Psoas muscle (tissue), 8 donors: ENCODE results near the gene INPP5K. TPM values are rescaled to one million over a fixed set of nuclear protein-coding genes. Genes with fewer than 3 reads are reported as not detected.

Experiments
- ATAC-seq, 4 donors: fragments of 200-7000 bp; cut with Tn5 transposase; one replicate each; pipeline ENCODE4 v1.9.1; 2020; ENCODE audit warnings: moderate library complexity in 3 of 4, mild to moderate bottlenecking in 2 of 4
- DNase-seq, 2 donors: peaks; one replicate each; pipeline ENCODE4 v3.0.0-alpha.2; 2020
- H3K27ac ChIP-seq: fragments of 200-600 bp; one replicate; pipeline ENCODE4 v1.8.0; 2022
- H3K27me3 ChIP-seq, 3 donors: fragments of 200-600 bp in 1 of 3; one replicate each; pipeline versions ENCODE4 v1.6.1 to v1.8.0; 2013 to 2022; ENCODE audit warnings: low read length in 2 of 3, mild to moderate bottlenecking in 2 of 3, moderate library complexity in 1 of 3; ENCODE audit not compliant: insufficient read depth in 3 of 3
- H3K36me3 ChIP-seq, 2 donors: fragments of 200-600 bp in 1 of 2; one replicate each; pipeline versions ENCODE4 v1.6.1 to v1.8.0; 2013 to 2022; ENCODE audit warnings: low read depth in 1 of 2, mild to moderate bottlenecking in 1 of 2, moderate library complexity in 1 of 2; ENCODE audit not compliant: insufficient read depth in 1 of 2
- H3K4me1 ChIP-seq: fragments of 200-600 bp; one replicate; pipeline ENCODE4 v1.8.0; 2022
- H3K4me3 ChIP-seq: fragments of 200-600 bp; one replicate; pipeline ENCODE4 v1.8.0; 2022; ENCODE audit warnings: mild to moderate bottlenecking
- H3K9me3 ChIP-seq: fragments of 200-600 bp; one replicate; pipeline ENCODE4 v1.8.0; 2022
- WGBS, 3 donors: extraction: QIAGEN DNeasy Blood & Tissue Kit; methylation state at CpG; one replicate each; pipeline versions ENCODE4 v1.1.6 to v1.1.7; 2013; 5-methylcytosine and 5-hydroxymethylcytosine counted together
- intact Hi-C, 2 donors: fragments of 100-400 bp; cut with DNase I; formaldehyde crosslinking; loops; one replicate each; pipeline versions ENCODE4 v1.11.0 to v1.14.2; 2022
- polyA plus RNA-seq, 3 donors: library from polyadenylated mRNA; stranded (reverse); fragments of 200-250 nt; gene quantifications; one replicate each; pipeline ENCODE4 v1.2.3, GENCODE V29; 2013
- total RNA-seq, 4 donors: library from RNA; stranded (reverse); fragmentation: NEBNext Ultra II Directional in 2 of 4; extraction: Animal tissue kit (Norgen Biotek cat#: 25700) in 2 of 4; gene quantifications; one replicate each; pipeline versions ENCODE4 v1.2.1 to v1.2.4, GENCODE V29; 2021 to 2023
- TF ChIP-seq, protein P1 (sequence below): fragments of 200-600 bp; IDR thresholded peaks from one replicate; pipeline ENCODE4 v1.8.0; 2022; ENCODE audit warnings: antibody characterized with exemption
- donor health status: healthy with polysubstance abuse.
- donor health status: DM: no; HTN: no; CAD: no; lungs with moderate emphysema.
- donor health status: Bipolar disorder and iron deficiency.
- donor health status: healthy.
- donor health status: DM: yes; HTN: yes; CAD: no.
- donor health status: DM: no; HTN: no; CAD: no.
- donor health status: DM: no; HTN: no; CAD: no.
- donor health status: DM: yes; HTN: yes; CAD: no.

INPP5K gene
- total and polyA plus RNA-seq, 7 donors = 25.6 to 45.4 (median 38.9) TPM

- H3K9me3 ChIP-seq = no peaks in the 10 kb centered on the region
- ATAC-seq (no peak), DNase-seq (no peak)
- 80 to 85% (median 82%) methylated on average over 10 of the region's 10 CpGs for WGBS, 3 donors
- H3K27me3 ChIP-seq = no peaks in the 10 kb centered on the region
- intact Hi-C loops = no loop called here
- no peak overlapping the region for H3K27ac ChIP-seq
- TF ChIP-seq, protein P1, sequence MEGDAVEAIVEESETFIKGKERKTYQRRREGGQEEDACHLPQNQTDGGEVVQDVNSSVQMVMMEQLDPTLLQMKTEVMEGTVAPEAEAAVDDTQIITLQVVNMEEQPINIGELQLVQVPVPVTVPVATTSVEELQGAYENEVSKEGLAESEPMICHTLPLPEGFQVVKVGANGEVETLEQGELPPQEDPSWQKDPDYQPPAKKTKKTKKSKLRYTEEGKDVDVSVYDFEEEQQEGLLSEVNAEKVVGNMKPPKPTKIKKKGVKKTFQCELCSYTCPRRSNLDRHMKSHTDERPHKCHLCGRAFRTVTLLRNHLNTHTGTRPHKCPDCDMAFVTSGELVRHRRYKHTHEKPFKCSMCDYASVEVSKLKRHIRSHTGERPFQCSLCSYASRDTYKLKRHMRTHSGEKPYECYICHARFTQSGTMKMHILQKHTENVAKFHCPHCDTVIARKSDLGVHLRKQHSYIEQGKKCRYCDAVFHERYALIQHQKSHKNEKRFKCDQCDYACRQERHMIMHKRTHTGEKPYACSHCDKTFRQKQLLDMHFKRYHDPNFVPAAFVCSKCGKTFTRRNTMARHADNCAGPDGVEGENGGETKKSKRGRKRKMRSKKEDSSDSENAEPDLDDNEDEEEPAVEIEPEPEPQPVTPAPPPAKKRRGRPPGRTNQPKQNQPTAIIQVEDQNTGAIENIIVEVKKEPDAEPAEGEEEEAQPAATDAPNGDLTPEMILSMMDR = no peak
- no peak overlapping the region for H3K4me3 ChIP-seq
- H3K36me3 ChIP-seq = peaks cover 0 to 24% of the 10 kb centered on the region in 2 donors
- H3K4me1 ChIP-seq = peaks cover 17% of the 10 kb centered on the region
Measured at GRCh38 chr17:1559047-1560043, 42.9 kb upstream of the INPP5K start.

- Histone ChIP-seq H3K27ac (no peak overlapping the region), H3K4me3 (no peak overlapping the region), H3K4me1 (peaks cover 17% of the 10 kb centered on the region), H3K9me3 (no peaks in the 10 kb centered on the region), H3K27me3 (no peaks in the 10 kb centered on the region), H3K36me3 (peaks cover 0 to 24% of the 10 kb centered on the region in 2 donors)
- WGBS, 3 donors = 68 to 87% (median 73%) methylated on average over 2 to 3 of the region's 3 CpGs
- intact Hi-C loops = no loop called here
- ATAC-seq = no peak
- DNase-seq = no peak
- TF ChIP-seq, protein P1 = no peak
Measured at GRCh38 chr17:1558401-1558800, 42.0 kb upstream of the INPP5K start.

- DNase-seq = peak in 1 of 2 donors; percentile 42
- ATAC-seq = no peak
- intact Hi-C loops = no loop called here
- Histone ChIP-seq H3K4me1 (peaks cover 17% of the 10 kb centered on the region), H3K4me3 (no peak overlapping the region), H3K9me3 (no peaks in the 10 kb centered on the region), H3K27me3 (no peaks in the 10 kb centered on the region), H3K36me3 (peaks cover 0 to 33% of the 10 kb centered on the region in 2 donors), H3K27ac (no peak overlapping the region)
- 83 to 89% (median 88%) methylated on average over 19 to 22 of the region's 22 CpGs for WGBS, 3 donors
- TF ChIP-seq, protein P1 = no peak
Measured at GRCh38 chr17:1557355-1558095, 41.1 kb upstream of the INPP5K start.

DNA sequence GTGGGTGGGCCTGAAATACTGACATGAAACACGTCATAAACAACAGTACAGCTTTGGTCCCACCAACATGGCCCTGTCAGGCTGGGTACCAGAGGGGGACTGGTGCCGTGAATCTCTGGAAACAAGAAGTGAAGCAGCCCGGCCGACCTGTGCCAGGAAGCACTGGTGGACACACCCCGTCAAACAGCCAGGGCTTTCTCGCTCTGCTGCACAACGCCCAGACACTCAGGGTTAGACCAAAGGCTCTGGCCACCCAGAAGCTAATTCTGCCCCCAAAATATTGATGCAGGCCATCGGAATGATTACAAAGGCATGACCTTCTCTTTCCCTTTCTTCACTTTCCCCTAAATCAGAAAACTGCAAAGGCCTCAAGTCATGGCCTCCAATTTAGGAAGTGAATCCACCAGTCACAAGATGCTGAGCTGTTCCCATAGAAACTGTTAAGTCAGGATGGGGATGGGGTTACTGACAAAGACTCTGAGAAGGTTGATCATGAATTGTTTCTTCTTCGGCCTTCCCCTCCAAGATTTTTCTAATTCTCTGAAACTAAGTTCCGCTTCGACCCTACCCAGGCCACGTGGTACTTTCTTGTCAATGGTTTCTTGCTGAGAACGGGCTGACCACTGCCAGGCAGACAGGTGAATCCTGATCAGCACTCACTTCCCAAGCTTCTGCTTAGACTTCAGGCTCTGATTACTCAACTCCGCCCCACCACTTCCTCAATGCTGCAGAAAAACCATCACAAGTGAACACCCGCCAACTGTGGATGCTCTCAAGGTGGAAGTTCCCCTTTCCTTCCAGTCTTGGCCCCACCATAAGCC lies 39.4 kb upstream of the INPP5K start:
- 78 to 81% (median 81%) methylated on average over 15 of the region's 15 CpGs for WGBS, 3 donors
- intact Hi-C loops = no loop called here
- DNase-seq (peak in 1 of 2 donors; percentile 28), ATAC-seq (peak in 1 of 4 donors; percentile 28)
- Histone ChIP-seq H3K9me3 (no peaks in the 10 kb centered on the region), H3K4me3 (no peak overlapping the region), H3K36me3 (peaks cover 4 to 49% of the 10 kb centered on the region in 2 donors), H3K27ac (no peak overlapping the region), H3K27me3 (no peaks in the 10 kb centered on the region), H3K4me1 (peaks cover 11% of the 10 kb centered on the region)
- TF ChIP-seq, protein P1 = no peak
